Smooth muscle cell (in vitro differentiated cells): ENCODE results near the gene CEBPB. TPM values are rescaled to one million over a fixed set of nuclear protein-coding genes. Genes with fewer than 3 reads are reported as not detected.

Source experiments
- DNase-seq: peaks from one replicate; lab custom pipeline; 2025; ENCODE audit not compliant: unreplicated experiment; lab: John Stamatoyannopoulos, UW
- H2AFZ ChIP-seq: fragments of 200-600 bp; sonication (generic); 2 replicates; pipeline ENCODE4 v1.6.0; 2016; ENCODE audit warnings: antibody characterized with exemption, low read depth, mild to moderate bottlenecking
- H3F3A ChIP-seq: fragments of 200-600 bp; sonication (generic); 2 replicates; pipeline ENCODE4 v1.6.0; 2017; ENCODE audit warnings: antibody characterized with exemption, low read depth
- H3K27ac ChIP-seq: fragments of 200-600 bp; sonication (generic); 2 replicates; pipeline ENCODE4 v1.5.1; 2016; ENCODE audit warnings: low read depth, mild to moderate bottlenecking
- H3K27me3 ChIP-seq: fragments of 200-600 bp; sonication (generic); 2 replicates; pipeline ENCODE4 v1.6.1; 2016; ENCODE audit warnings: low read depth, mild to moderate bottlenecking
- H3K36me3 ChIP-seq: fragments of 200-600 bp; sonication (generic); 2 replicates; pipeline ENCODE4 v1.5.1; 2016; ENCODE audit warnings: low read depth
- H3K4me1 ChIP-seq: fragments of 200-600 bp; sonication (generic); 2 replicates; pipeline ENCODE4 v1.5.1; 2016; ENCODE audit warnings: low read depth
- H3K4me2 ChIP-seq: fragments of 200-600 bp; sonication (generic); 2 replicates; pipeline ENCODE4 v1.6.0; 2016; ENCODE audit warnings: mild to moderate bottlenecking
- H3K4me3 ChIP-seq: fragments of 200-600 bp; sonication (generic); 2 replicates; pipeline ENCODE4 v1.5.1; 2016; ENCODE audit warnings: mild to moderate bottlenecking
- H3K79me2 ChIP-seq: fragments of 200-600 bp; sonication (generic); 2 replicates; pipeline ENCODE4 v1.6.0; 2016; ENCODE audit warnings: low read depth, mild to moderate bottlenecking
- H3K9ac ChIP-seq: fragments of 200-600 bp; sonication (generic); 2 replicates; pipeline ENCODE4 v1.6.0; 2016; ENCODE audit warnings: low read depth
- H3K9me3 ChIP-seq: fragments of 200-600 bp; sonication (generic); replicated peaks from 2 replicates; pipeline ENCODE4 v1.5.1; 2016; ENCODE audit warnings: low read depth
- H4K20me1 ChIP-seq: fragments of 200-600 bp; sonication (generic); 2 replicates; pipeline ENCODE4 v1.6.0; 2016; ENCODE audit warnings: low read depth
- CTCF ChIP-seq: fragments of 200-600 bp; sonication (generic); IDR thresholded peaks from 2 replicates; pipeline ENCODE4 v1.5.1; 2017; ENCODE audit warnings: borderline replicate concordance, mild to moderate bottlenecking, antibody characterized with exemption; ENCODE audit not compliant: insufficient read depth, poor library complexity, severe bottlenecking
- WGBS: methylation state at CpG from one replicate; pipeline ENCODE4 v1.1.7; 2016; ENCODE audit warnings: low lambda C conversion rate; 5-methylcytosine and 5-hydroxymethylcytosine counted together
- polyA plus RNA-seq: library from polyadenylated mRNA; unstranded; fragments of >200 nt; fragmentation: Nextera tagmentation; extraction: Ambion mirVana; gene quantifications from 2 replicates; pipeline ENCODE4 v1.2.1, GENCODE V29; 2016
- total RNA-seq: library from RNA; depleted of rRNA; stranded (reverse); fragments of >200 nt; gene quantifications from 2 replicates; pipeline ENCODE4 v1.2.3, GENCODE V29; 2014

The CEBPB gene
- total and polyA plus RNA-seq, 2 experiments from 2014 or later = 38.0 to 117 TPM

GRCh38 chr20:50210066-50210619 is 19.5 kb downstream of the CEBPB start:
- no peaks in the 10 kb centered on the region for H3K27me3 ChIP-seq
- no peaks in the 10 kb centered on the region for H3K36me3 ChIP-seq
- no peaks in the 10 kb centered on the region for H4K20me1 ChIP-seq
- H2AFZ ChIP-seq = no peak overlapping the region
- H3K4me2 ChIP-seq = no peak overlapping the region
- no peaks in the 10 kb centered on the region for H3K79me2 ChIP-seq
- WGBS = 93% methylated on average over 6 of the region's 6 CpGs
- H3K27ac ChIP-seq = no peak overlapping the region
- no peaks in the 10 kb centered on the region for H3K9me3 ChIP-seq
- no peak overlapping the region for H3K4me3 ChIP-seq
- peaks cover 3% of the 10 kb centered on the region for H3K4me1 ChIP-seq
- no peak for DNase-seq
- no peak for TF ChIP-seq CTCF
- H3K9ac ChIP-seq = no peak overlapping the region
- no peaks in the 10 kb centered on the region for H3F3A ChIP-seq

- no peaks in the 10 kb centered on the region for H4K20me1 ChIP-seq
- H2AFZ ChIP-seq = no peak overlapping the region
- H3F3A ChIP-seq = no peaks in the 10 kb centered on the region
- DNase-seq = no peak
- WGBS = 97% methylated on average over 5 of the region's 5 CpGs
- H3K36me3 ChIP-seq = no peaks in the 10 kb centered on the region
- no peaks in the 10 kb centered on the region for H3K9me3 ChIP-seq
- no peak overlapping the region for H3K9ac ChIP-seq
- no peaks in the 10 kb centered on the region for H3K27me3 ChIP-seq
- no peak for TF ChIP-seq CTCF
- H3K27ac ChIP-seq = no peak overlapping the region
- H3K4me2 ChIP-seq = no peak overlapping the region
- peaks cover 5% of the 10 kb centered on the region for H3K4me1 ChIP-seq
- no peak overlapping the region for H3K4me3 ChIP-seq
- no peaks in the 10 kb centered on the region for H3K79me2 ChIP-seq
Measured at GRCh38 chr20:50211091-50211490, 20.5 kb downstream of the CEBPB start.

- no peak for TF ChIP-seq CTCF
- Histone ChIP-seq H3K27me3 (no peaks in the 10 kb centered on the region), H3K79me2 (no peaks in the 10 kb centered on the region), H3K9ac (no peak overlapping the region), H2AFZ (no peak overlapping the region), H3K27ac (no peak overlapping the region), H3K4me1 (peaks cover 5% of the 10 kb centered on the region), H4K20me1 (no peaks in the 10 kb centered on the region), H3K4me2 (no peak overlapping the region), H3F3A (no peaks in the 10 kb centered on the region), H3K36me3 (no peaks in the 10 kb centered on the region), H3K4me3 (no peak overlapping the region), H3K9me3 (no peaks in the 10 kb centered on the region)
- DNase-seq = no peak
- 81% methylated on average over 6 of the region's 7 CpGs for WGBS
Measured at GRCh38 chr20:50213531-50214106, 23.0 kb downstream of the CEBPB start.
